ENCODE data around the gene PPP1R14D. TPM values are rescaled to one million over a fixed set of nuclear protein-coding genes. Genes with fewer than 3 reads are reported as not detected.
"Not testable (repeated sequence)": the region's sequence is repeated elsewhere in the genome, so short reads cannot be mapped to it uniquely, and the experiment has no call there.

PPP1R14D gene
- total and polyA plus RNA-seq, 12 donors, result not detected

DNA sequence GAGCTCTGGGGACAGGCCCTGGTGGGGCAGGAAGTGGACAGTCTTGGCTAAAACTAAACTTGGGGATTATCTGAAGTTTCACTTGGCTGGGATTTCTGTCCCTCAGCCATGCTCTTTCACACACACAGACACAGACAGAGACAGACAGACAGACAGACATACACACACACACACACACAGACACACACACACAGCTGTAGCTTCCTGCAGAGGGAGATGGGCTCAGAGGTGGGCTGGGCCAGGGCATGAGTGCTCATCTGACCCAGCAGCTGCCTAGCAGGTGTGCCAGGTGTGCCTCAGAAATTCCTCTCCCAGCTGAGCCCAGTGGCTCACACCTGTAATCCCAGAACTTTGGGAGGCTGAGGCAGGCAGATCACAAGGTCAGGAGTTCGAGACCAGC lies 42.2 kb upstream of the PPP1R14D start:
- intact Hi-C loops (cut with DNase I), result no loop called here
- no peak for ATAC-seq
- Histone ChIP-seq H3K9me3 (no peaks in the 10 kb centered on the region), H3K4me1 (peaks cover 0 to 13% (median 6%) of the 10 kb centered on the region in 9 donors), H3K4me3 (no peak overlapping the region), H3K27ac (no peak overlapping the region), H3K27me3 (peaks cover 0 to 32% (median 15%) of the 10 kb centered on the region in 7 donors), H3K36me3 (no peaks in the 10 kb centered on the region)
- TF ChIP-seq, protein P1, sequence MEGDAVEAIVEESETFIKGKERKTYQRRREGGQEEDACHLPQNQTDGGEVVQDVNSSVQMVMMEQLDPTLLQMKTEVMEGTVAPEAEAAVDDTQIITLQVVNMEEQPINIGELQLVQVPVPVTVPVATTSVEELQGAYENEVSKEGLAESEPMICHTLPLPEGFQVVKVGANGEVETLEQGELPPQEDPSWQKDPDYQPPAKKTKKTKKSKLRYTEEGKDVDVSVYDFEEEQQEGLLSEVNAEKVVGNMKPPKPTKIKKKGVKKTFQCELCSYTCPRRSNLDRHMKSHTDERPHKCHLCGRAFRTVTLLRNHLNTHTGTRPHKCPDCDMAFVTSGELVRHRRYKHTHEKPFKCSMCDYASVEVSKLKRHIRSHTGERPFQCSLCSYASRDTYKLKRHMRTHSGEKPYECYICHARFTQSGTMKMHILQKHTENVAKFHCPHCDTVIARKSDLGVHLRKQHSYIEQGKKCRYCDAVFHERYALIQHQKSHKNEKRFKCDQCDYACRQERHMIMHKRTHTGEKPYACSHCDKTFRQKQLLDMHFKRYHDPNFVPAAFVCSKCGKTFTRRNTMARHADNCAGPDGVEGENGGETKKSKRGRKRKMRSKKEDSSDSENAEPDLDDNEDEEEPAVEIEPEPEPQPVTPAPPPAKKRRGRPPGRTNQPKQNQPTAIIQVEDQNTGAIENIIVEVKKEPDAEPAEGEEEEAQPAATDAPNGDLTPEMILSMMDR (IDR thresholded peaks at IDR 0.05), result no peak
- WGBS, 2 donors, result 100% methylated on average over 1 of the region's 1 CpG
- no peak for DNase-seq

DNA sequence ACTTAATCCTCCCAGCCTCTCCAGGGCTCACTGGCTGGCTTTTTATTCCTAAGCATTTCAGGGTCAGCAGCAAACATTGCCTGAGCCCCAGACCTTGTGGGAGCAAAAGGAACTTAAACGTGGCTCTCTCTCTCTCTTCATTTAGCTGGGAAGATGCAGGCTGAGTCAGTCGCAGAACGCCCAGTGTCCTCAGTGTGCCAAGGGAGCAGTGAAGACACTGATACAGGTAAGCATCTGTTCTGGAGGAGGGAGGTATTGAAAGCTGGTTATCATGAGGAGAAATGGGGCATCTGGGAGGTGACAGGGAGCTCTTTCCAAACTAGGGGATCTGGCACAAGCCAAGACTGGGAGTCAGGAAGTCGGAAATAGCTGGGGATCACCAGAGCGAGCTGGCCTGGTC lies 41.2 kb upstream of the PPP1R14D start:
- no peak for ATAC-seq
- TF ChIP-seq, protein P1 (IDR thresholded peaks at IDR 0.05), result no peak
- H3K36me3 ChIP-seq, result no peaks in the 10 kb centered on the region
- peaks cover 0 to 27% (median 15%) of the 10 kb centered on the region in 7 donors for H3K27me3 ChIP-seq
- no peaks in the 10 kb centered on the region for H3K9me3 ChIP-seq
- H3K4me1 ChIP-seq, result peaks cover 0 to 13% (median 6%) of the 10 kb centered on the region in 9 donors
- intact Hi-C loops (cut with DNase I), result no loop called here
- DNase-seq, result no peak
- no peak overlapping the region for H3K4me3 ChIP-seq
- WGBS, 2 donors, result 75% methylated on average over 5 of the region's 5 CpGs
- no peak overlapping the region for H3K27ac ChIP-seq

DNA sequence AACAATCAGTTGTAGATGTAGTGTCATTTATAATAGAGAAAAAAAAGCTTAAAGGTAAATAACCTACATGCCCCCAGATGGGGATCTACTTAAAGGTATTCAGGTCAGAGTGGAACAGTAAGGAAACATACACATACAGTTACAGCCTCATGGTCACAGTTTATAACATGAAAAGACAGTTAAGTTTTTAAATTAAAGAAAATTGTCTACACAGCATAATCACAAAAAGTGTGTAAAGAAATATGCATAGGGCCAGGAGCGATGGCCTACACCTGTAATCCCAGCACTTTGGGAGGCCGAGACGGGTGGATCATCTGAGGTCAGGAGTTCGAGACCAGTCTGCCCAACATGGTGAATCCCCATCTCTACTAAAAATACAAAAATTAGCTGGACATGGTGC lies 38.7 kb upstream of the PPP1R14D start:
- DNase-seq (no peak), ATAC-seq (no peak)
- H3K36me3 ChIP-seq, result no peaks in the 10 kb centered on the region
- H3K9me3 ChIP-seq, result no peaks in the 10 kb centered on the region
- intact Hi-C loops (cut with DNase I), result no loop called here
- H3K4me1 ChIP-seq, result no peaks in the 10 kb centered on the region
- no peak overlapping the region for H3K4me3 ChIP-seq
- TF ChIP-seq, protein P1 (IDR thresholded peaks at IDR 0.05), result no peak
- WGBS, 2 donors, result 96 to 98% methylated on average over 4 of the region's 4 CpGs
- no peak overlapping the region for H3K27ac ChIP-seq
- peaks cover 0 to 24% (median 5%) of the 10 kb centered on the region in 7 donors for H3K27me3 ChIP-seq

DNA sequence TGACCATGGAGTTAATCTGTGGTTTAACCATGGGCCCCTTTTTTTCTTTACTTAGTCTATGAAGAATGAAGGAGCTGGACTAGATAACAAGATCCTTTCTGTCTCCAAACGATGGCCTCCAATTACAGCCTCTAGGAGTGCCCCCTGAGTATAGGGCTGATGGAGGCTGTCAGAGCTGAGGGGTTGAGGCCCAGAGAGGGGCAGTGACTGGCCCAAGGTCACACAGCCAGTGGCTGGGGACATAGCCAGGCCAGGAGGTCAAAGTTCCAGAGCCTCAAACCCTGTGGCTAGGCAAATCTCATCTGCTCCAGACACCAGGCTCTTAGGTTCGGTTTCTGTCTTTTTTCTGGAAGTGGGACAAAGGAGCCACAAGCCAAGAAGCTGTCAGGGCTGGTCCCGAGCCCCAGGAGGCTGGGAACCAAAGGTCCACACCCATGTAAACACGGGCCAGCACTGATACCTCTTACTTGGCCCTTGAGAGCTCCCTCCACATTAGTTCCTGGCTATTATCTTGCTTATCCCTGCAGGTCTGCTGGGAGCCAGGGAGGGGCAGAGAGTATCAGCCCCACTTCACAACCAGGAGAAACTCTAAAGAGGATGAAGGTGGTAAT lies 35.3 kb upstream of the PPP1R14D start:
- 32 to 36% methylated on average over 4 of the region's 4 CpGs for WGBS, 2 donors

DNA sequence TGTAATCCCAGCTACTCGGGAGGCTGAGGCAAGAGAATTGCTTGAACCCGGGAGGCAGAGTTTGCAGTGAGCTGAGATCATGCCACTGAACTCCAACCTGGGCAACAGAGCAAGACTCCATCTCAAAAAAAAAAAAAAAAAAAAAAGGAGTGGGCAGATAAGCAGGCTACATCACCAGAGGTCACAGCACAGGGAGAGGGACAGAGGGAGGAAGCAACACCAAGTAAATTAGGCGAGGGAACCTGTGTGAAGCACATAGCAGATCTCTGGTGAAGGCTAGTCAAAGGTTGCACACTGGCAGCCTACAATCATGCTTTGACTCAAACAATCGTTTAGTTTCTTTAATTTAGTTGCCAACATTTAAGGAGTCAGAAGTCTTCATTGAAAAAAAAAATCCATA lies 32.6 kb upstream of the PPP1R14D start:
- DNase-seq; ATAC-seq; H3K4me3 ChIP-seq; H3K27ac ChIP-seq; intact Hi-C loops (cut with DNase I); H3K9me3 ChIP-seq; H3K36me3 ChIP-seq: not testable (repeated sequence)
- H3K27me3 ChIP-seq, result peaks cover 0 to 34% (median 16%) of the 10 kb centered on the region in 7 donors
- 65 to 84% methylated on average over 4 of the region's 4 CpGs for WGBS, 2 donors
- H3K4me1 ChIP-seq, result peaks cover 0 to 20% (median 0%) of the 10 kb centered on the region in 9 donors

More for the DNA sequence above, 35.3 kb upstream of the PPP1R14D start:
- no peak for DNase-seq
- intact Hi-C loops (cut with DNase I), result no loop called here
- Histone ChIP-seq H3K27me3 (peaks cover 0 to 30% (median 13%) of the 10 kb centered on the region in 7 donors), H3K9me3 (no peaks in the 10 kb centered on the region), H3K27ac (no peak overlapping the region), H3K36me3 (no peaks in the 10 kb centered on the region), H3K4me3 (no peak overlapping the region), H3K4me1 (peaks cover 0 to 9% (median 0%) of the 10 kb centered on the region in 9 donors)
- TF ChIP-seq, protein P1 (IDR thresholded peaks at IDR 0.05), result no peak
- ATAC-seq, result no peak

Data from heart right ventricle (tissue), 16 donors.